AG09319 (cell line): ENCODE data around the gene MKKS.

Experiments used
- DNase-seq: peaks from one replicate; pipeline ENCODE4 v3.0.0-alpha.2; 2010; ENCODE audit warnings: low read depth; ENCODE audit errors: extremely low read depth
- TF ChIP-seq, protein P1 (sequence below): IDR thresholded peaks from 2 replicates; pipeline ENCODE4 v1.5.1; 2011; ENCODE audit warnings: low read depth, mild to moderate bottlenecking, inconsistent platforms, low read length, moderate library complexity

Gene MKKS

DNA sequence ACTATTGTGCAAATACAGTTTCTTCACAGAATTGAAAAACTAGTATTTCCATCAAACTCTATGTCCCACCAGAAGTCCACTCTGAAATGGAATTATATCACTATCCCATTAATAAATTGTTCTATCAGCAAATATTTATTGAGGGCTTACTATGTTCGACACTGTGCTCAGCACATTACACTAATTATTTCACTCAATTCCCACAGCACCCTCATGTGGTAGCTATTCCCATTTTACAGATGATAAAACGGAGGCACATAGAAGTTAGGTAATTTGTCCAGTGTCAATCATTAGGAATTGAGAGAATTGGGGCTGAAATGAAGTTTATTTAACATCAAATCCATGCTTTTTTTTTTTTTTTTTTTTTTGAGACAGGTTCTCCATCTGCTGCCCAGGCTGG, 52.5 kb downstream of the MKKS start:
- DNase-seq, result no peak
- TF ChIP-seq, protein P1, sequence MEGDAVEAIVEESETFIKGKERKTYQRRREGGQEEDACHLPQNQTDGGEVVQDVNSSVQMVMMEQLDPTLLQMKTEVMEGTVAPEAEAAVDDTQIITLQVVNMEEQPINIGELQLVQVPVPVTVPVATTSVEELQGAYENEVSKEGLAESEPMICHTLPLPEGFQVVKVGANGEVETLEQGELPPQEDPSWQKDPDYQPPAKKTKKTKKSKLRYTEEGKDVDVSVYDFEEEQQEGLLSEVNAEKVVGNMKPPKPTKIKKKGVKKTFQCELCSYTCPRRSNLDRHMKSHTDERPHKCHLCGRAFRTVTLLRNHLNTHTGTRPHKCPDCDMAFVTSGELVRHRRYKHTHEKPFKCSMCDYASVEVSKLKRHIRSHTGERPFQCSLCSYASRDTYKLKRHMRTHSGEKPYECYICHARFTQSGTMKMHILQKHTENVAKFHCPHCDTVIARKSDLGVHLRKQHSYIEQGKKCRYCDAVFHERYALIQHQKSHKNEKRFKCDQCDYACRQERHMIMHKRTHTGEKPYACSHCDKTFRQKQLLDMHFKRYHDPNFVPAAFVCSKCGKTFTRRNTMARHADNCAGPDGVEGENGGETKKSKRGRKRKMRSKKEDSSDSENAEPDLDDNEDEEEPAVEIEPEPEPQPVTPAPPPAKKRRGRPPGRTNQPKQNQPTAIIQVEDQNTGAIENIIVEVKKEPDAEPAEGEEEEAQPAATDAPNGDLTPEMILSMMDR, result no peak

DNA sequence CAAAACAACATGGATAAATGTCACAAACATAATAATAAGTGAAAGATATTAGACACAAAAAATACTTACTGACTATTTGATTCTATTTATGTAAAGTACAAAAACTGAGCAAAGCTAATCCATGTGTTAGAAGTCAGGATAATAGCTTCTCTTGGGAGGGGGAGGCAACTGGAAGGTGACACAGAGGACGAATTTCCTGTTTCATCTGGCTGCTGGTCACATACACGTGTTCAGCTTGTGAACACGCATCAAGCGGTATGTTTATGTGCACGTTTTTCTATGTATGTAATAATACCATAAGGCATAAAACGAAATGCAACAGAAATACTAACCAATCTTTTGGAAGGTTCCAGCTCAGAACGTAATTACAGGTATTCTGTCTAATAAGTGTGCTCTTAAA, 54.3 kb downstream of the MKKS start:
- DNase-seq, result no peak
- TF ChIP-seq, protein P1, result no peak

DNA sequence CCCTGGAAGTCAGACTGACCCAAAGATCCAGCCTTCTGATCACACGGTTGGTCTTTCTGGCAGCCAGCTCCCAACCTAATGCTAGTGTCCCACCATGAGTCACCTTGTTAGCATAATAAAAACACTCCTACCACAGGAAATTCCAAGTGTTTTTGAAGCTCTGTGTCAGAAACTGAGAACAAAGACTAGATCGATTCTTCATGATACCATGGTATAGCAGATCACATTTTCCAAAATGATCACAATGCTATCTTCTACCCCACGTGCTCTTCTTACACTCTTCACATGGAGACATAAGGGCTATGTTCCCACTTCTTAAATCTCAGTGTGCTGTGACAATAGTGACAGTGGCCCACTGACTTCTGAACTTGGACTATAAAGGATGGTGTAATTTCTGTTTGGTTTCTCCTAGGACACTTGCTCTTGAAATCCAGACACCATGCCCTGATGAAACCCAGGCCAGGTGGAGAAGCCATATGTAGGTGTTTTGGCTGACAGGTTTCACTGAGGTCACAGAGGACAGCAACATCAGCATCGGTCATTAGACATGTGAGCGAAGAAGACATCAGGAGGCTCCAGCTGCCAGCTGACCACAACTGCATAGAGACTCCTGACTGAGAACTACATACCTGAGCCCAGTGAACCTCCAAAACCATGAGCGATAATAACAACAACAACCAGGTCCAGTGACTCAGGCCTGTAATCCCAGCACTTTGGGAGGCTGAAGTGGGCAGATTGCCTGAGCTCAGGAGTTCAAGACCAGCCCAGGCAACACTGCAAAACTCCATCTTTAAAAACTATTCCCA, 57.5 kb downstream of the MKKS start:
- TF ChIP-seq, protein P1, result no peak
- no peak for DNase-seq

DNA sequence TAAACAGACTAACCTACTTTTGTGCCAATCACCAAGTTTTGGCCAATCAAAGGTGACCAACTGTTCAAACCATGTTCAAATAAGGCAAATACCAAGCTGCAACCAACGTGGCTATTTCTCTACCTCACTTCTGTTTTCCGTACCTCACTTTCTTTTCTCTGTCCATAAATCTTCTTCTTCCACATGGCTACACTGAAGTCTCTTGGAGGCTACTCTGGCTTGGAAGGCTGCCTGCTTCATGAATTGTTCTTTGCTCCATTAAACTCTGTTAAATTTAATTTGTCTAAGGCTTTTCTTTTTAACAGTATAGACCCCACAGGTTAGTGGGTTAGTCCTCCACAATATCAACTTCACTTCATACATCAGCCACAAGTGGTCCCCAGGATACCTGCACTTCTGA, 58.8 kb downstream of the MKKS start:
- no peak for DNase-seq
- TF ChIP-seq, protein P1, result no peak

DNA sequence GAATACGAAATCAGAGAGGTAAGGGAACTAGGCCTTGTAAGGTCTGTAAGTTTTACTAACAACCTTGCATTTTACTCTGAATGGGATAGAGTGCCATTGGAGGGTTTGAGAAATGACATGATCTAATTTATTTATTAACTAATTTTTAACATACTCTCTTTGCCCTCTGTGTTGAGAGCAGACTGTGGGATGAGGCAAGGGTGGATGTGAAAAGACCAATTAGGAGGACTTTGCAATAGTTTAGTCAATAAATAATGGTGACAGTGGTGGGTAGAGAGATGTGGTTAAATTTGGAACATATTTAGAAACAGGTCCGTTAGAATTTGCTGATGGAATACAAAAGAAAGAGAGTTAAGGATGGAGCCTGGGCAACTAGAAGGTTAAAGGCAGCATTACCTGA, 60.0 kb downstream of the MKKS start:
- TF ChIP-seq, protein P1, result no peak

DNA sequence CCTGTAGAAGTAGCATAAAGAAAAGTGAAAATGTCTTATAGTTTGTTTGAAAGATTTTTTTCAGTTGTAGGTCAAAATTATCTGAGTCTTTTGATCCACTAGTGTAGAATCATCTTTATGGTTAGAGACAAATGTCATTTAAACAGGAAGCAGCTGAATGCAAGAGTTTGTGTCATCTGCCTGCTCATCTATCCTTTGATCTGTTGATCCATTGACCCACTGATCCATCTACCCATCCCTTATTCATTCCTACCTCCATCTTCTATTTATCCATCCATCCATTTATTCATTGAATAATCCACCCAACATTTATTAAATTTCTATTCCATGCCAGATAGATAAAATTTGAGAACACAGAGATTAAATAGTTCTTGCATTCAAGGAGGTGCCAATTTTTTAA, 62.6 kb downstream of the MKKS start:
- no peak for DNase-seq
- TF ChIP-seq, protein P1, result no peak

More for the DNA sequence above, 60.0 kb downstream of the MKKS start:
- DNase-seq, result no peak

DNA sequence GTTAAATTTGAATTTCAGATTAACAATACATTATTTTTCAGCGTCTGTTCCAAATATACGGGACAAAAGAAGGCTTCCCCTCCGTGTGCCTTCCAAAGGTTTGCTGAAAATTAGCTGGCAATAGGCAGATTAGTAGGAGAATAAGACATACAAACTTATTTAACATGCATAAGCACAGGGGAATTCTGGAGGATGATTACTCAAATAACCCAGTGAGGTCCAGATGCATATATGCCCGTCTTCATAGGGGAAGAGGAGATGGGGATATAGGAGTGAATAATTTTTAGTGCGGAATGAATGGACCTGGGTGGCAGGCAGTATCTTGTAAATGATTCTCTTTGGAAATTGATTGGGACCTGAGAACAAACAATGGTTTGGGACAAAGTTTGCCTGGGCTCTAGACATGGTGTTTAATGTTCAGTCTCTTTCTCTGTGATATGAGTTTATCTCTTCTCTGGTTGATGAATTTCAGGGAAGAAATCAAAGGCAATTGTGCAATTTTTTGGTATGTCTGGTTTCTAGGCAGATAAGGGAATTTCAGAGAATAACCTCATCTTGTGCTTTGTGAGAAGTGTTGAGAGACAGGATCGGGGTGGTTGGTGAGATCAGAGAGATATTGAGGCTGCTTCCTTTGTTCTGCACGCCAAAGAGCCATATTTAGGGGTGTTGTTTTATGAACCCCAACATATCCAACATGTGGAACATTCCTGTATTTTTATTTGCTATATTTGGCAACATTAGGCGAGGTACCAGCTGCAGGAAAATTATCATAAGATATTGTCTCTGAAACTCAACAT, 63.7 kb downstream of the MKKS start:
- TF ChIP-seq, protein P1, result no peak
- no peak for DNase-seq
